Measurements from ENCODE around the gene PTCHD1.
A peak's percentile ranks its signal among the peaks of the same experiment; 100 is the strongest.

PTCHD1 gene

DNA sequence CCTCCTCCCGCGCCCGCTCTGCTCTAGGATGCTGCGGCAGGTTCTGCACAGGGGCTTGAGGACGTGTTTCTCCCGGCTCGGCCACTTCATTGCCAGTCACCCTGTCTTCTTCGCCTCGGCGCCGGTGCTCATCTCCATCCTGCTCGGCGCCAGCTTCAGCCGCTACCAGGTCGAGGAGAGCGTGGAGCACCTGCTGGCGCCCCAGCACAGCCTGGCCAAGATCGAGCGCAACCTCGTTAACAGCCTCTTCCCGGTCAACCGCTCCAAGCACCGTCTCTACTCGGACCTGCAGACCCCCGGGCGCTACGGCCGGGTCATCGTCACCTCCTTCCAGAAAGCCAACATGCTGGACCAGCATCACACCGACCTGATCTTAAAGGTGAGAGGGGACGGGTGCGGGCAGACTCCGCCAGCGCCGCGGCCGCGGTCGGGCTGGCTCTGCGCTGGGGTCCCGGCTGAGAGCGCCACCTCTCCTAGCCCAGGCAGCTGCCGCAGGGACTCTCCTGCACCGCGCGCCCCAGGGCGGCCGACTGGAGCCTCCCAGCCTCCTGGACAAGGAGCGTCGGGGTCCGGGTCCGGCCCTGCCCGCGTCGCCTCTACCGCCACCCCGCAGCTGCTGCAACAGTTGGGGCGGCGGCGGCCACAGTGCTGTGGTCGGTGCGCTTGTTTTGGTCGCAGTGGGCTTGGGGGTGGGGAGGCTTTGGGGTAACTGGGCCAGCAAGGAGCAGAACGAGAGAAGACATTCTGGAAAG, at the start of gene PTCHD1:
TSS of gene PTCHD1 (plus strand) at position 2 of the 752 bp plus-strand sequence. CDS start at position 29, 27 bp downstream.
- TF ChIP-seq, protein P1, sequence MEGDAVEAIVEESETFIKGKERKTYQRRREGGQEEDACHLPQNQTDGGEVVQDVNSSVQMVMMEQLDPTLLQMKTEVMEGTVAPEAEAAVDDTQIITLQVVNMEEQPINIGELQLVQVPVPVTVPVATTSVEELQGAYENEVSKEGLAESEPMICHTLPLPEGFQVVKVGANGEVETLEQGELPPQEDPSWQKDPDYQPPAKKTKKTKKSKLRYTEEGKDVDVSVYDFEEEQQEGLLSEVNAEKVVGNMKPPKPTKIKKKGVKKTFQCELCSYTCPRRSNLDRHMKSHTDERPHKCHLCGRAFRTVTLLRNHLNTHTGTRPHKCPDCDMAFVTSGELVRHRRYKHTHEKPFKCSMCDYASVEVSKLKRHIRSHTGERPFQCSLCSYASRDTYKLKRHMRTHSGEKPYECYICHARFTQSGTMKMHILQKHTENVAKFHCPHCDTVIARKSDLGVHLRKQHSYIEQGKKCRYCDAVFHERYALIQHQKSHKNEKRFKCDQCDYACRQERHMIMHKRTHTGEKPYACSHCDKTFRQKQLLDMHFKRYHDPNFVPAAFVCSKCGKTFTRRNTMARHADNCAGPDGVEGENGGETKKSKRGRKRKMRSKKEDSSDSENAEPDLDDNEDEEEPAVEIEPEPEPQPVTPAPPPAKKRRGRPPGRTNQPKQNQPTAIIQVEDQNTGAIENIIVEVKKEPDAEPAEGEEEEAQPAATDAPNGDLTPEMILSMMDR (IDR thresholded peaks at IDR 0.05; ENCODE audit: borderline replicate concordance, control extremely low read depth, extremely low read depth, insufficient read depth, missing control alignments) = no peak
- peak; percentile 11 for DNase-seq (ENCODE audit: low spot score)
- in situ Hi-C loops (cut with MboI; ENCODE audit: low sequenced_read_pairs, unreplicated experiment) = no loop called here

DNA sequence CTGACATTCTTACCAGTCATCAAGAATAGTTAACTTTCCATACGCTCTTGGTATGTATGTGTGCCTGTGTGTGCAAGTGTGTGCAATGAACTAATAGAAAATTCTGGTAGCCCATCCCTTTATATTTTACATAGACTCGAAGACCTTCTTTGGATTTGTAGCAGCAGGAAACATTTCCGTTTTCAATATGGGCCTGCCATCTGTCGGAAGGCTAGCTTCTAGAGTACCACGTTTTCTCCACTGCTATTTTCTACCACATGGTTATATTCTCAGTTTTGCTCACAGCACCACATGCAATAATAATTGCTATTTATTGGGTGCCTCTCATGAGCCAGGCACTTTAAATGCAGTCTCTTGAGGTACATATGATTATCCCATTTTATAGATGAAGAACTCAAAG, 47.9 kb upstream of the PTCHD1 start:
- no peak for DNase-seq (ENCODE audit: low spot score)
- in situ Hi-C loops (cut with MboI; ENCODE audit: low sequenced_read_pairs, unreplicated experiment) = no loop called here
- TF ChIP-seq, protein P1 (IDR thresholded peaks at IDR 0.05; ENCODE audit: borderline replicate concordance, control extremely low read depth, extremely low read depth, insufficient read depth, missing control alignments) = no peak

DNA sequence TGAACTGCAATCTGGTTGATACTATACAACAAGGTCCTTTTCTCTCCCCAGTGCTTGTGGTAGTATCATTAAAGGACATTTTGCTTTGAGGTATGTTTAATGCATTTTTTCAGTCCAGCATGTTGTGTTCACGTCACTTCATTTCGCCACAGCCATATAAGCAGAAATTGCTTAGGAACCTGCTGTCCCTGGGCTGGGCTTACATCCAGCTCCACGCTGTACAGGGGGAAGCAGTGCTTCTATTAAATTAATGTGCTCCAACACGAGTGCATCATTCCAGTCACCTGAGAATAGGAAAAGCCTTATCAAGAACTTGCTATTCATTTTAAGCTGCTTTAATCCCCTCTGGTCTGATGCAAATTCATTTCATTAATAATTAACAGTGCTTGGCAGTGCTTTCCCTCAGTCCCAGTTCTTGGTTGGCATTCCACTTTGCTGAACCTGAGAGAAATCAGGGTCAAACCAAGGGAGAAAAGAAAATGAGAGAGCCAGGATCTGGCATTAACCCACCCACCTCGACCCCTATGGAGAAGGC, 47.4 kb upstream of the PTCHD1 start:
- in situ Hi-C loops (cut with MboI; ENCODE audit: low sequenced_read_pairs, unreplicated experiment) = no loop called here
- DNase-seq (ENCODE audit: low spot score) = no peak
- TF ChIP-seq, protein P1 (IDR thresholded peaks at IDR 0.05; ENCODE audit: borderline replicate concordance, control extremely low read depth, extremely low read depth, insufficient read depth, missing control alignments) = no peak

DNA sequence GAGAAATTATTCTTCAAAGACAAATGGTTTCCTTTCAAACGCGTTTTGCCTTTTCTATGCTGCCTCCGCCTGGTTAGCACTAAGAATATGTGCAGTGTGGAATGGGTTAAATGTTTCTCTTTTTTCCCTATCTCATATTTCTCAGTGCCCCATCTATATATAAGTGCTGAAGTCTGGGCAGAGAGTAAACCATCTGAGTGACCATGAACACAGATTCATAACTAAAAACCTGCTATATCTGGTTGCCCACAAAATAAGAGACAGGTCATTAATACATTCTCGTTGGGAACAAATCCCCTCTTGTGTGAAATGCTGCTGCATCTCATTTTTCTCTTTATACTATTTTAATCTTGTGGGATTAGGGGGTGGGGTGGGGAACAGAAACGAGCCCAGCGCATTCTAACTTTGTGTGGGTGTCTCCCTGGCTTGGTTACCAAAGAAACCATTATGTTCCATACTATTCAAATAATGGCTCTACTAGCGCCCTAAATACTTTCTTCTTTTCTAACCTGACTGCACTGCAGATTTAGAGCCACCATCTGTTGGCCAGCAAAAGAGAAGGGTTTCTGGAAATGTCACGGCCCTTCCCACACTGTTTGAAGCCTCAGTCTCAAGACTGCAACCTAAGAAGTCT, 42.2 kb upstream of the PTCHD1 start:
- DNase-seq (ENCODE audit: low spot score) = no peak
- in situ Hi-C loops (cut with MboI; ENCODE audit: low sequenced_read_pairs, unreplicated experiment) = no loop called here
- TF ChIP-seq, protein P1 (IDR thresholded peaks at IDR 0.05; ENCODE audit: borderline replicate concordance, control extremely low read depth, extremely low read depth, insufficient read depth, missing control alignments) = no peak

DNA sequence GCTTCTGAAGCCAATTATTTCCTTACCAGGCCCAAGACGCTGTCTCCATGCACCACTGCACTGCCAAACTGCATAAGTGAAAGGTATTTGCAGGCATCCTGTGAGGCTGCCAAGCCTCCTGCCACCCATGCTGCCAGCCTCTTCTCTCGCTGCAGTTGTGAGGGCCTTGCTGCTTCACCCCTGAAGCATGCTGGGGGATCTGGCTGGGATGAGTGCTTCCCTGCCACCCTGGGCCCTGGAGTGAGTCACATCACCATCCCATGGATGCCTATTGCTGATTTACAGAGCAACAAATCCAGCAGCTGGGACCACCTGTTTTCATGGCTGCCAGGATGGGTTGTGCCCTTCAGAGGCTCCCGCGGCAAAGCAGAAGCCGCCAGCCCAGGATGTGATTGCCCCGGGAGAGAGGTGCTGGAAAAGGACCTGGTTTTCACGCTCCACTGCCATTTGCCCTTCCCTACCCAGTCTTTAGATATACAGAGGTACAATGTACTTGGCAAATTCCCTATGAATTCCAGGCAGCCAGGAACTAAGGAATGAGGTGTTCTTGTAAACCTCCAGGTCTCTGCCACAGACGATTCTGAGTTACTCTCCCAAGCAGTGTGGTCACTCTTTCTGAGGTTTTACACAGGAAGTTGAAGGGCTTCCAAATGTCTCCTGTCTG, 41.5 kb upstream of the PTCHD1 start:
- DNase-seq (ENCODE audit: low spot score) = no peak
- in situ Hi-C loops (cut with MboI; ENCODE audit: low sequenced_read_pairs, unreplicated experiment) = no loop called here
- TF ChIP-seq, protein P1 (IDR thresholded peaks at IDR 0.05; ENCODE audit: borderline replicate concordance, control extremely low read depth, extremely low read depth, insufficient read depth, missing control alignments) = no peak

DNA sequence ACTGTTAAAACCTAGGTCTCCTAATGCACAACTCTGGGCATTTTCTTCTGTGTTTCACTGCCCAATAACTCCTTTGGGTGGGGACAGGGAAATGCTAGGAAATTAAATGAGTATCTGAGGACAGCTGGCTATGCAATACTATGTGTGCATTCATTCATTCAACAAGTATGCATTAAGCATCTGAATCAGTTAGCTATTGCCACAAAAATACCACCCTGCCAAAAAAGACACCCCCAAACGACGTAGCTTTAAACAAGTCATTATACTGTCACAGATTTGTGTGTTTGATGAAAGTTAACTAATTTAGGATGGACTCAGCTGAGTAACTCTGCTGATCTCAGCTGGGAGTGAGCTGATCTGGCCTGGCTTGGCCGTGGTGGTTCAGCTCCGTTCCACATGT, 29.8 kb upstream of the PTCHD1 start:
- no peak for DNase-seq (ENCODE audit: low spot score)
- TF ChIP-seq, protein P1 (IDR thresholded peaks at IDR 0.05; ENCODE audit: borderline replicate concordance, control extremely low read depth, extremely low read depth, insufficient read depth, missing control alignments) = no peak
- in situ Hi-C loops (cut with MboI; ENCODE audit: low sequenced_read_pairs, unreplicated experiment) = no loop called here

Measured in GM13976 (cell line).